Natural killer cell (primary cell): ENCODE results near the gene ABCC4. TPM values are rescaled to one million over a fixed set of nuclear protein-coding genes. Genes with fewer than 3 reads are reported as not detected.

ENCODE experiments used
- ATAC-seq, 3 donors: fragments of 150-1000 bp in 2 of 3; fragments of 200-7000 bp in 1 of 3; cut with Tn5 transposase; 1 replicate in 1 of 3; 2 replicates in 2 of 3; pipeline ENCODE4 v1.10.0; 2021; ENCODE audit warnings: mild to moderate bottlenecking in 2 of 3, moderate library complexity in 2 of 3
- DNase-seq, 2 donors: peaks; one replicate each; pipeline versions ENCODE4 v3.0.0 to v3.0.0-alpha.2; 2013 to 2021; ENCODE audit warnings: mixed read lengths in 1 of 2
- H3K27ac ChIP-seq: one replicate; pipeline ENCODE4 v1.5.1; 2013; ENCODE audit warnings: mild to moderate bottlenecking, low read length
- H3K27me3 ChIP-seq: one replicate; pipeline ENCODE4 v1.6.1; 2013; ENCODE audit warnings: low read length; ENCODE audit not compliant: control insufficient read depth, insufficient read depth
- H3K36me3 ChIP-seq: one replicate; pipeline ENCODE4 v1.6.1; 2013; ENCODE audit warnings: low read length; ENCODE audit not compliant: control insufficient read depth, insufficient read depth
- H3K4me1 ChIP-seq: one replicate; pipeline ENCODE4 v1.6.1; 2013; ENCODE audit warnings: low read length; ENCODE audit not compliant: control insufficient read depth, insufficient read depth
- H3K4me3 ChIP-seq: one replicate; pipeline ENCODE4 v1.5.1; 2013; ENCODE audit warnings: low read length
- H3K9me3 ChIP-seq: one replicate; pipeline ENCODE4 v1.6.1; 2013; ENCODE audit warnings: low read length; ENCODE audit not compliant: control insufficient read depth, insufficient read depth
- H3K27ac Mint-ChIP-seq, 2 donors: one replicate each; pipeline ENCODE4 v1.8.0; 2022; ENCODE audit warnings: mild to moderate bottlenecking in 2 of 2, mixed read lengths in 2 of 2, moderate library complexity in 1 of 2
- H3K27me3 Mint-ChIP-seq, 2 donors: one replicate each; pipeline ENCODE4 v1.8.0; 2022; ENCODE audit warnings: low read depth in 2 of 2, mixed read lengths in 2 of 2
- H3K36me3 Mint-ChIP-seq: one replicate; pipeline ENCODE4 v1.8.0; 2022; ENCODE audit warnings: mixed read lengths
- H3K4me1 Mint-ChIP-seq, 2 donors: one replicate each; pipeline ENCODE4 v1.8.0; 2022; ENCODE audit warnings: mixed read lengths in 2 of 2
- H3K4me3 Mint-ChIP-seq: one replicate; pipeline ENCODE4 v1.8.0; 2022; ENCODE audit warnings: mild to moderate bottlenecking, moderate library complexity, mixed read lengths
- H3K9me3 Mint-ChIP-seq, 2 donors: one replicate each; pipeline ENCODE4 v1.8.0; 2022; ENCODE audit warnings: mixed read lengths in 2 of 2
- CTCF ChIP-seq: fragments of 200-600 bp; IDR thresholded peaks from one replicate; pipeline ENCODE4 v1.8.0; 2022; ENCODE audit warnings: antibody characterized with exemption
- WGBS: methylation state at CpG from one replicate; pipeline ENCODE4 v1.1.7; 2013; ENCODE audit warnings: missing lambda C conversion rate; ENCODE audit not compliant: insufficient coverage; 5-methylcytosine and 5-hydroxymethylcytosine counted together
- intact Hi-C: fragments of 100-400 bp; cut with micrococcal nuclease; formaldehyde crosslinking; loops from one replicate; pipeline ENCODE4 v1.14.2; 2022
- total RNA-seq, 4 donors: library from RNA; stranded (reverse); fragments of 120-200 nt in 1 of 4; gene quantifications; one replicate each; pipeline versions ENCODE4 v1.2.3 to v1.2.4, GENCODE V29; 2013 to 2022

ABCC4 gene
- total RNA-seq, 3 donors from 2014 or later (not counting 1 experiment from before 2014, with no cell fraction given), result 4.8 to 10.3 (median 6.5) TPM

DNA sequence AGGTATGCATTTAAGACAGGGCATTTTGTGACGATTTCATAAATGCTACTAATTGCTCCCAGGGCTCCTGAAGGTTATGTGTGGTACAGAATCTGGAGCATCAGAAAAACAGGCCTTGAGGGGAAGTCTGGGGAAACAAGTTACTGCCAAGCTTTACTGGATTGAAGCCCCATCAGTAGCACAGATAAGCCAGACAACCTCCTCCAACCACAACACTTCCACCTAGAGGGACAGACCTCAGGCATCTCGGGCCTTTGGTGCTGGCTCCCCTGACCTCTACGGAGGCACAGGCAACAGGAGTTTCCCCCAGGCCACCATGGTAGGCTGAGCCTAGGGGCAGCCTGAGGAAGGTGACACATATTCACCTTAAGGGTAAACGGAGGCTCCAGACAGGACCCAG, 54.1 kb downstream of the ABCC4 start:
- intact Hi-C loops, result no loop called here
- 54% methylated on average over 4 of the region's 4 CpGs for WGBS
- Histone ChIP-seq H3K9me3 (no peaks in the 10 kb centered on the region), H3K4me3 (no peak overlapping the region), H3K27ac (no peak overlapping the region), H3K4me1 (no peaks in the 10 kb centered on the region), H3K27me3 (no peaks in the 10 kb centered on the region), H3K36me3 (peaks cover 1% of the 10 kb centered on the region)
- H3K36me3 Mint-ChIP-seq, result no peaks in the 10 kb centered on the region
- no peak for TF ChIP-seq CTCF
- peaks cover 0 to 9% of the 10 kb centered on the region in 2 donors for H3K4me1 Mint-ChIP-seq
- no peak overlapping the region for H3K27ac Mint-ChIP-seq
- H3K9me3 Mint-ChIP-seq, result no peaks in the 10 kb centered on the region
- no peak for DNase-seq
- no peaks in the 10 kb centered on the region for H3K27me3 Mint-ChIP-seq
- no peak overlapping the region for H3K4me3 Mint-ChIP-seq
- no peak for ATAC-seq

GRCh38 chr13:95246292-95247082, 54.8 kb downstream of the ABCC4 start:
- 66% methylated on average over 8 of the region's 10 CpGs for WGBS
- H3K27ac Mint-ChIP-seq, result no peak overlapping the region

DNA sequence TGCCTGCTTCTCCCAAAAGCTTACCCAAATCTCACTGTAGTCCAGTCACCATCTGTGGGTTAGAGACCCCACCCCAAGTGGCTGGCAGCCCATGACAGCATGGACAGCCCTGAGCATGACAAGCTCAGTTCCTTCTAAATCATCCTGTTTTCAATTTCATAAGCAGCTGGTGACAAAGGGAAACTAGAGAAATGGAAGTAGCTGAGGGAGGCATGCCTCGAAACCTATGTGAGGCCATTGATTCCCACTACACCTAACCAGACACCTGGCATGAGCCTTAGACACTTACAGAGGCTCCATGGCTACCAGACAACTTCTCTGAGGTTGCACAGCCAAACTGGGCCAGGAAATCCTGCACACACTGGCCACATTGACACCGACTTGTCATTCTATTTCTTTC, 56.2 kb downstream of the ABCC4 start:
- TF ChIP-seq CTCF, result no peak
- Histone ChIP-seq H3K4me3 (no peak overlapping the region), H3K27me3 (no peaks in the 10 kb centered on the region), H3K4me1 (no peaks in the 10 kb centered on the region), H3K9me3 (no peaks in the 10 kb centered on the region), H3K36me3 (peaks cover 1% of the 10 kb centered on the region), H3K27ac (no peak overlapping the region)
- intact Hi-C loops, result no loop called here
- Mint-ChIP-seq H3K4me3 (no peak overlapping the region), H3K27me3 (no peaks in the 10 kb centered on the region), H3K4me1 (peaks cover 0 to 9% of the 10 kb centered on the region in 2 donors), H3K27ac (no peak overlapping the region), H3K9me3 (no peaks in the 10 kb centered on the region), H3K36me3 (no peaks in the 10 kb centered on the region)
- ATAC-seq (no peak), DNase-seq (no peak)
- 68% methylated on average over 2 of the region's 2 CpGs for WGBS

More at GRCh38 chr13:95246292-95247082, 54.8 kb downstream of the ABCC4 start:
- Histone ChIP-seq H3K27me3 (no peaks in the 10 kb centered on the region), H3K4me1 (no peaks in the 10 kb centered on the region), H3K27ac (no peak overlapping the region), H3K4me3 (no peak overlapping the region), H3K36me3 (peaks cover 1% of the 10 kb centered on the region), H3K9me3 (no peaks in the 10 kb centered on the region)
- Mint-ChIP-seq H3K36me3 (no peaks in the 10 kb centered on the region), H3K9me3 (no peaks in the 10 kb centered on the region), H3K4me1 (peaks cover 0 to 9% of the 10 kb centered on the region in 2 donors), H3K27me3 (no peaks in the 10 kb centered on the region), H3K4me3 (no peak overlapping the region)
- intact Hi-C loops, result no loop called here
- no peak for TF ChIP-seq CTCF
- no peak for ATAC-seq
- no peak for DNase-seq

GRCh38 chr13:95243207-95243606, 58.0 kb downstream of the ABCC4 start:
- H3K36me3 Mint-ChIP-seq, result no peaks in the 10 kb centered on the region
- H3K4me3 Mint-ChIP-seq, result no peak overlapping the region
- Histone ChIP-seq H3K27ac (no peak overlapping the region), H3K9me3 (no peaks in the 10 kb centered on the region), H3K36me3 (peaks cover 1% of the 10 kb centered on the region), H3K4me1 (no peaks in the 10 kb centered on the region), H3K27me3 (no peaks in the 10 kb centered on the region), H3K4me3 (no peak overlapping the region)
- DNase-seq, result no peak
- no peak for ATAC-seq
- 56% methylated on average over 7 of the region's 7 CpGs for WGBS
- no peak for TF ChIP-seq CTCF
- H3K9me3 Mint-ChIP-seq, result no peaks in the 10 kb centered on the region
- H3K4me1 Mint-ChIP-seq, result peaks cover 0 to 9% of the 10 kb centered on the region in 2 donors
- no peak overlapping the region for H3K27ac Mint-ChIP-seq
- H3K27me3 Mint-ChIP-seq, result no peaks in the 10 kb centered on the region
- intact Hi-C loops, result no loop called here
